ENCODE data around the gene DLAT.
A peak's percentile ranks its signal among the peaks of the same experiment; 100 is the strongest.

DLAT gene

GRCh38 chr11:112024773-112025678 is at the start of gene DLAT:
DLAT (plus strand) TSS chr11:112025408; CDS start chr11:112025473, 65 bp downstream.
- TF ChIP-seq CTCF (conservative IDR thresholded peaks at IDR 0.05; ENCODE audit: control insufficient read depth, insufficient read depth, low read depth, low read length) = no peak
- H3K4me3 ChIP-seq (ENCODE audit: control insufficient read depth, low read depth, low read length) = peak within 1 kb of the TSS; percentile 62
- peak; percentile 81 for DNase-seq (ENCODE audit: low read depth)

- H3K4me3 ChIP-seq (ENCODE audit: control insufficient read depth, low read depth, low read length) = peak overlapping the region; percentile 81
- TF ChIP-seq CTCF (conservative IDR thresholded peaks at IDR 0.05; ENCODE audit: control insufficient read depth, insufficient read depth, low read depth, low read length) = no peak
- DNase-seq (ENCODE audit: low read depth) = no peak
These were observed 49.0 kb upstream of the DLAT start for GRCh38 chr11:111976119-111976766.

GRCh38 chr11:111976767-111977145 is 48.5 kb upstream of the DLAT start:
- DNase-seq (ENCODE audit: low read depth) = no peak
- H3K4me3 ChIP-seq (ENCODE audit: control insufficient read depth, low read depth, low read length) = peak overlapping the region; percentile 81
- no peak for TF ChIP-seq CTCF (conservative IDR thresholded peaks at IDR 0.05; ENCODE audit: control insufficient read depth, insufficient read depth, low read depth, low read length)

GRCh38 chr11:111977146-111978027 is 47.8 kb upstream of the DLAT start:
- H3K4me3 ChIP-seq (ENCODE audit: control insufficient read depth, low read depth, low read length) = peak overlapping the region; percentile 81
- DNase-seq (ENCODE audit: low read depth) = peak; percentile 22

GRCh38 chr11:111978028-111978771 is 47.0 kb upstream of the DLAT start:
- peak; percentile 6 for TF ChIP-seq CTCF (conservative IDR thresholded peaks at IDR 0.05; ENCODE audit: control insufficient read depth, insufficient read depth, low read depth, low read length)
- DNase-seq (ENCODE audit: low read depth) = peak; percentile 73
- peak overlapping the region; percentile 81 for H3K4me3 ChIP-seq (ENCODE audit: control insufficient read depth, low read depth, low read length)

More at GRCh38 chr11:111977146-111978027, 47.8 kb upstream of the DLAT start:
- no peak for TF ChIP-seq CTCF (conservative IDR thresholded peaks at IDR 0.05; ENCODE audit: control insufficient read depth, insufficient read depth, low read depth, low read length)
